Peyer's patch (tissue), 4 donors: Measurements from ENCODE around the gene CPPED1.

ENCODE experiments used
- CTCF ChIP-seq, 6 experiments: fragments of 450-650 bp in 4 of 6; fragments of 200-600 bp in 2 of 6; sonication (generic) in 1 of 6; IDR thresholded peaks; one replicate each; pipeline ENCODE4 v1.5.1; 2017 to 2019; ENCODE audit warnings: antibody characterized with exemption in 6 of 6, mild to moderate bottlenecking in 3 of 6, moderate library complexity in 1 of 6
- POLR2A ChIP-seq, 2 donors: fragments of 450-650 bp; IDR thresholded peaks; one replicate each; pipeline ENCODE4 v1.5.1; 2017; ENCODE audit warnings: antibody characterized with exemption in 2 of 2, mild to moderate bottlenecking in 2 of 2, moderate library complexity in 2 of 2

- no peak for TF ChIP-seq CTCF (IDR thresholded peaks at IDR 0.05)
- no peak for TF ChIP-seq POLR2A (IDR thresholded peaks at IDR 0.05)
Measured at GRCh38 chr16:12801511-12802042, 2.1 kb downstream of the CPPED1 start.
